ENCODE data around the gene PTPN22. TPM values are rescaled to one million over a fixed set of nuclear protein-coding genes. Genes with fewer than 3 reads are reported as not detected.

PTPN22 gene
- total RNA-seq, 1 experiment from 2014 or later = not detected

DNA sequence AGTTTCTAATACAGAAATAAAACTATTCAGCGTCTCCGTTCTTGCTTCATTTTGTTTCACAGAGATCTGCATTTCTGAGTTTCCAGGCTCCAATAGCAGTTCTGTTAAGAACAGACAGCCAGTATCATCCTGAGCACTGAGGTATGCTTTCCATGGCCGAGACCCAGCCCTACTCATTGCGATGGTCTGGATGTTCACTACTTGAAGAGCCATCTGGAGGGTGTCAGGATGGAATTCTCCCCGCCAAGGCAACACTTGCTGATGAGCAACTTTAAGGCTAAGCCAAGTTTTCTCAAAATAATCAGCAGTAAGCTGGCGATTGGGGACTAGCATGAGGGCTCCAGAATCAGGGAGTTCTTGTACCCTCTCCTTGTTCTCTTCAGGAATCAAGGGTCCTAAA lies 23.6 kb upstream of the PTPN22 start:
- Histone ChIP-seq H3K27me3 (no peaks in the 10 kb centered on the region), H3K4me3 (no peak overlapping the region), H3K9me3 (no peaks in the 10 kb centered on the region), H3K36me3 (peaks cover 56% of the 10 kb centered on the region)
- no peak for DNase-seq

DNA sequence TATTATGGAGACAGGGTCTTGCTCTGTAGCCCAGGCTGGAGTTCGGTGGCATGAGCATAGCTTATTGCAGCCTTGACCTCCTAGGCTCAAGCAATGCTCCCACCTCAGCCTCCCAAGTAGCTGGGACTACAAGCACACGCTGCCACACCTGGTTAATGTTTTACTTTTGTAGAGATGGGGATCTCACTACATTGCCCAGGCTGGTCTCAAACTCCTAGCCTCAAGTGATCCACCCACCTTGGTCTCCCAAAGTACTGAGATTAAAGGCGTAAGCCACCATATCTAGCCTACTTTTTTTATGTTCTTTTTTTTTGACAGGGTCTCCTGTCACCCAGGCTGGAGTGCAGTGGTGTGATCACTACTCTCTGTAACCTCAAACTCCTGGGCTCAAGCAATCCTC lies 21.8 kb upstream of the PTPN22 start:
- Histone ChIP-seq H3K4me3 (no peak overlapping the region), H3K36me3 (peaks cover 39% of the 10 kb centered on the region), H3K9me3 (no peaks in the 10 kb centered on the region), H3K27me3 (no peaks in the 10 kb centered on the region)
- DNase-seq = no peak

DNA sequence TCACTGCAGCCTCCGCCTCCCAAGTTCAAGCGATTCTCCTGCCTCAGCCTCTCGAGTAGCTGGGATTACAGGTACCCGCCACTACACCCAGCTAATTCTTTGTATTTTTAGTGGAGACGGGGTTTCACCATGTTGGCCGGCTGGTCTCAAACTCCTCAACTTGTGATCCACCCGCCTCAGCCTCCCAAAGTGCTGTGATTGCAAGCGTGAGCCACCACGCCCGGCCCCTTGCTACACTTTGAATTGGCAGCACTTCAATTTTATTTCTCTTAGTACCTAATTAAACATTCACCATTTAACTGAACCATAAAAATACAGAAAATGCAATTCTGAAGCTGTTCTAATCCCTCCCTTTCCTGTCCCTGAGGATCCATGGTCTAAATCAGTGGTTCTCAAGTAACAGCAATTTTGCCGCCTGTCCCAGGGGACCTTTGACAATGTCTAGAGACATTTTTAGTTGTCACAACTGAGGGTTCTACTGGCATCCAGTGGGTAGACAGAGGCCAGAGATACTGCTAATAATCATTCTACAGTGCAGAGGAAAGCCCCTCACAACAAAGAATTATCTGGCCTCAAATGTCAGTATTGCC lies 20.2 kb upstream of the PTPN22 start:
- H3K36me3 ChIP-seq = peaks cover 26% of the 10 kb centered on the region
- DNase-seq = no peak
- H3K9me3 ChIP-seq = no peaks in the 10 kb centered on the region
- no peaks in the 10 kb centered on the region for H3K27me3 ChIP-seq
- no peak overlapping the region for H3K4me3 ChIP-seq

DNA sequence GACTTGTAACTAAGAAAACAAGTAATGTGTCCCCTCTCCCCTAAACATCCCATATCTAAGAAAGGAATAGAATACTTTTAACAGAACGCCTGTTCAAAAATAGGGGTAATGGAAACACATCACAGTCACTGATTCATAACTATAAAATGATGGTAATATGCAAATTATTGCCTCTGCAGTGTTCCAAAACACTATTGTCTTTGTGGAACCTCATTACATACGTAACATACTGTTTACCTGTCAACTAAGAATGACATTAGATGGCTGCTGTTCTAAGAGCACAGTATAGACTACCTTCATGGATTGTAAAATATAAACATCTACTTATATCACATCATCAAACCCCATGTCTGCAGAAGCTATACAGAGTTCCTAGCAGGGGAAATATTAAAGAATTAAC lies 19.3 kb upstream of the PTPN22 start:
- no peaks in the 10 kb centered on the region for H3K9me3 ChIP-seq
- H3K36me3 ChIP-seq = peaks cover 17% of the 10 kb centered on the region
- no peak overlapping the region for H3K4me3 ChIP-seq
- DNase-seq = no peak
- H3K27me3 ChIP-seq = no peaks in the 10 kb centered on the region

DNA sequence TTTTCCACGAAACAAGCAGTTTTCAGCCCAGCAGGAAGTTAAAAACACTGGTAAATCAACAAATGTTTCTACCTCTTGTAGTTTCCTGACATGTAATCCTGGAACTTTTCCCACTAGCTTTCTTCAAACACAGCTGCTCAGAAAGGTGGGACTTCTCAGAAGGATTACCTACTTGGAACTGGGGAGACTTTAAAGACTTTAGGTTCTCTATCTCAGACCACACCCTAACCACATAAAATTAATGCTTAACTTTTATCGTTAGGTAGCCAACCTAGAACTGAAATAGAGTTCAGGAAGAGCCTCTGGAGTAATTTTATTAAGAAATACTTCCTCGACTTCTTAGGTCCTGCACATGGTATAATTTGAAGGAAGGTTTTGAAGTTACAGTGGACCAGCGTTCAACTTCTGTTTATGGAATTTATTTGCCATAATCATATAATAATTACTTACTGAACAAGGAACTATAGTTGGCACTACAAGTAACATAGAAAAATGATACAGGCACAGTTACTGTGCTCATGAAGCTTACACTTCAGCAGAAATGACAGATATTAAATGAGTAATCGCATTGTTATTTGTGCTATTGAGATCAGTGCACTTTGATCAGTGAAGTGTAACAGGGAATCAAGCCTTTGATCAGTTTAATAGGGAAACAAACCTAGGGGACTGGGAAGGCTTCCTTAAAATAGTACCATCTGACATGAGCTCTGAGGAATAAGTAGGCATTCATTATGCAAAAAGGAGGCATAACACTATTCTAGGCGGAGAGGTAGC lies 16.1 kb upstream of the PTPN22 start, which contains the start of gene BCL2L15:
Gene BCL2L15 (minus strand): TSS at position 180 of the 774 bp plus-strand sequence. CDS start 206 bp downstream, outside the sequence.
- Histone ChIP-seq H3K9me3 (no peaks in the 10 kb centered on the region), H3K4me3 (no peak within 1 kb of the TSS), H3K36me3 (no peaks in the 10 kb centered on the region), H3K27me3 (no peaks in the 10 kb centered on the region)
- DNase-seq = no peak

DNA sequence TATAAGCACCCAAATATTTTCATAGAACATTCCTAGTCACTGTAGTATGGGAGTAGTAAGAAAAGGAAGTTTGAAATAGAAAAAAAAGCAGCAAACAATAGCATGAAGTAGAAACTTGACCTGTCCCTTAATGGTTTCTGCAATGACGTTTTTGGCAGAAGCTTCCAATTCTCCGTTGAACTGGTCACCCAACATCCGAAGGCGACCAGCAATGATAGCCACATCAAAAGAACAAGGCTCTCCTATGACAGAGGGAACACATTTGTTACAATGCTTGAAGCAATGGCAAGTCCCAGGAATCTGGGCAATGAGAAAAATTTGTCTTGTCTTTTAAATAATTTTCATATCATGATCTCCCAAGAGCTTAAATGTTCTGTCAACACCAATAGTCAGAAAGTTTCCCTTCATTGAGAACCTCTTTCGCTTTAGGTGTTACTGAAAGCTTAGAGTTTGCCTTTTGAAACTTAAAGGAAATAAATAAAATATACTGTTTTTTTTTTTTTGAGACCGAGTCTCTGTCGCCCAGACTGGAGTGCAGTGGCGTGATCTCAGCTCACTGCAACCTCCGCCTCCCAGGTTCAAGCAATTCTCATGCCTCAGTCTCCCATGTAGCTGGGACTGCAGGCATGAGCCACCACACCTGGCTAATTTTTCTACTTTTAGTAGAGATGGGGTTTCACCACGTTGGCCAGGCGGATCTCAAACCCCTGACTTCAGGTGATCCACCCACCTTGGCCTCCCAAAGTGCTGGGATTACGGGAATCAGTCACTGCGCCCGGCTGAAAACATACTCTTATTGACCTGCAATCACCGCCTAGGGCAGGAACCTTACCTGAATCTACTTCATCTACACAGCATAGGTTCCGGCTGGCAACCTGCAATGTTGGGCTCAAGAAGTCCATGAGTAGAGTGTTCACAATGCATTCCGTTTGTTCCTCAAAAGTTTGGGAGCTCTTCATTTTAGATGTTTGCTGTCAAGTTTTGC lies 15.2 kb upstream of the PTPN22 start:
- Histone ChIP-seq H3K36me3 (no peaks in the 10 kb centered on the region), H3K27me3 (no peaks in the 10 kb centered on the region), H3K4me3 (no peak overlapping the region), H3K9me3 (no peaks in the 10 kb centered on the region)
- DNase-seq = no peak

DNA sequence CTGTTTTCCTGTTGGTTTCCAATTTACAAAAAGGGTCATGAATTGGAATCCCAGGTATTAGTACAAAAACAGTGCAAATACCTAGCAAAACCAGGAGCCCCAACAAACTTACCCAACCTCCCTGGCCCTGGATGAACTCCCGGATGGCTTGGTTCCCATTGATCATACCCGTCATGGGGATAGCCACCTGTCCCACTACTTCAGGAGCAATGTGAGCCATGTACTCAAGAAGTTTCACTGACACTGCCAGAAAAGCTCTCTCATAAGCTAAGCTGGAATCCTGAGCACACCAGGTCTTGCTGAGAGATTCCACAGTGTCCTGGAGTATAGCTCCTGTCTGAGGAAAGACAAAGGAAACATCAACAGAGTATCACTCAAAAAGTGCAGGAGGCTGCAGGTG lies 10.1 kb upstream of the PTPN22 start:
- Histone ChIP-seq H3K4me3 (no peak overlapping the region), H3K36me3 (no peaks in the 10 kb centered on the region), H3K27me3 (no peaks in the 10 kb centered on the region), H3K9me3 (no peaks in the 10 kb centered on the region)
- DNase-seq = no peak

DNA sequence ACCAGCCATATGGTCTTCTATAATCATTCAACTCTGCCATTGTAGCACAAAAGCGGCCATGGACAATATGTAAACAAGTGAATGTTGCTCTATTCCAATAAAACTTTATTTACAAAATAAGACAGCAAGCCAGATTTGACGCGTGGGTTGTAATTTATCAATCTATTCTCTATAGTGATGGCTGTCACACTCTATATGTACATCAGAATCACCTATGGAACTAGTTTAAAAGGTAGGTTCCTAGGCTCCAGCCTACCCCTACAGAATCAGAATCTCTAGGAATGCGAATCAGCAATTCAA lies 8.2 kb upstream of the PTPN22 start:
- Histone ChIP-seq H3K4me3 (no peak overlapping the region), H3K9me3 (no peaks in the 10 kb centered on the region), H3K36me3 (no peaks in the 10 kb centered on the region), H3K27me3 (no peaks in the 10 kb centered on the region)
- DNase-seq = no peak

DNA sequence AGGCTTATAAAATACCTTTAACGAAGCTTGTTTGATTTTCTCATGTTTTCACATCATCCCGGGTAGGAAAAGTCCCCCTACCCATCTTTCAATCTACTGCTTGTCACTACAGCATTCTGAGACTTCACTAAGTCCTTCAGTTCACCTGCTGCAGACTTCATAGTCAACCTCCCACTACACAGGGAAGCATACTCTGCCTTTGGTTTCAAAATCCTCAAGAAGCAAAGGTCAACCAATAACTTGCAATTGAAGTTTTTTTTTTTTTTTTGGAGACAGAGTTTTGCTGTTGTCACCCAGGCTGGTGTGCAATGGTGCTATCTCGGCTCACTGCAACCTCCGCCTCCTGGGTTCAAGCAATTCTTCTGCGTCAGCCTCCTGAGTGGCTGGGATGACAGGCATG lies 4.7 kb upstream of the PTPN22 start:
- H3K27me3 ChIP-seq = no peaks in the 10 kb centered on the region
- DNase-seq = no peak
- no peaks in the 10 kb centered on the region for H3K36me3 ChIP-seq
- no peaks in the 10 kb centered on the region for H3K9me3 ChIP-seq
- no peak overlapping the region for H3K4me3 ChIP-seq

DNA sequence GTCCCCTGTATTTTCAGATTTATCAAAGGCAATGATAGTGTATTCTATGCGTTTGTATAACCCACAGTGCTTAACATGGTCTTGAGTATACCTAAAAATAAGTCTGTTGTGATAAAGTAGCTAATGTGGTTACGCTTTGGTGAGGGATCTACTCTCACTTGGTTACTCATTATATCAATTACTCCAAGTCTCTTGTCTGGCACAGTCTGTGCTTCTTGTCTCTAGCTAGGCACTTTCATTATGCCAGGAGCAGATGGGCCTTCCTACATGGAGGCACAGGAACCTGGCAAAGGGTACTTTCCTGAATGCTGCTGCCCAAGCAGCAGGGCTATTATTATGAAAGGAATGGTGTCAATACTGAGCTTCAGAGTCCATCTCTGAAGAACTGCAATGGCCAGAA lies 4.2 kb upstream of the PTPN22 start:
- H3K36me3 ChIP-seq = no peaks in the 10 kb centered on the region
- no peaks in the 10 kb centered on the region for H3K9me3 ChIP-seq
- no peak for DNase-seq
- H3K27me3 ChIP-seq = no peaks in the 10 kb centered on the region
- no peak overlapping the region for H3K4me3 ChIP-seq

DNA sequence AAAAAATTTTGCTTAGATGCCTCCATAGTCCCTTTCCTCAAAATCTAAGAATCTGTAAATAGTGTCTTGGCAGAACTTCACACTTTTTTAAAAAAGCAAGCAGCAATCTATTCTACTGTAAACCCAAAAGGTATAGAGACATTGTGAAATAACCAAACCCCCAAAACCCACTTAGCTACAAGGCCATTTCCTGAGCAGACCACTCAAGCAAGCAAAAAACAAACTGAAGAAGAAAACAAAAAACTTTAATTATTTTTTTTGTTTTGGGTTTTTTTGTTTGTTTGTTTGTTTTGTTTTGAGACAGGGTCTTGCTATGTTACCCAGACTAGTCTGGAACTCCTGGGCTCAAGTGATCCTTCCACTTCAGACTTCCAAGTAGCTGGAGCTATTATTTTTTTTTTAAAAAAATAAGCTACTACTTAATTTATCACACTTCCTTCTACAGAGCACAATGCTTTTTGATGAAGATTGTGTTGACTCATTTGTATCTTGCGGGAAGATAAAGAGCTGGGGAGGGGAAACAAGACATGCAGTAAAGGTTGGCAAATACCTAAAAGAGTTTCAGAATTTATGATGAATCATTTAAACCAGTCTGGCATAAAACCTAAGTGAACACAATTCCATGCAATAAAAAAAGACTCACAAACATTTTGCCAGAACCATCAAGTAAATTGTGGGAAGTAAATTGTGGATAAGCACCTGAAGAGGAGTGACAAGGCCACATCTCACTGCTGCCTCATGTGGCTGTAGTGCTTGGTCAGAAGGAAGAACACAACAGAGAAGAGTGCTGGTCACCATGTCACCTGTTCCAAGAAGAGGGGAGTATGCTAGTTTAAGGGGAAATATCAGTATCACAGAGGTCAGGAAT lies 2.7 kb upstream of the PTPN22 start:
- H3K9me3 ChIP-seq = no peaks in the 10 kb centered on the region
- H3K27me3 ChIP-seq = no peaks in the 10 kb centered on the region
- no peak for DNase-seq
- H3K36me3 ChIP-seq = no peaks in the 10 kb centered on the region
- no peak overlapping the region for H3K4me3 ChIP-seq

DNA sequence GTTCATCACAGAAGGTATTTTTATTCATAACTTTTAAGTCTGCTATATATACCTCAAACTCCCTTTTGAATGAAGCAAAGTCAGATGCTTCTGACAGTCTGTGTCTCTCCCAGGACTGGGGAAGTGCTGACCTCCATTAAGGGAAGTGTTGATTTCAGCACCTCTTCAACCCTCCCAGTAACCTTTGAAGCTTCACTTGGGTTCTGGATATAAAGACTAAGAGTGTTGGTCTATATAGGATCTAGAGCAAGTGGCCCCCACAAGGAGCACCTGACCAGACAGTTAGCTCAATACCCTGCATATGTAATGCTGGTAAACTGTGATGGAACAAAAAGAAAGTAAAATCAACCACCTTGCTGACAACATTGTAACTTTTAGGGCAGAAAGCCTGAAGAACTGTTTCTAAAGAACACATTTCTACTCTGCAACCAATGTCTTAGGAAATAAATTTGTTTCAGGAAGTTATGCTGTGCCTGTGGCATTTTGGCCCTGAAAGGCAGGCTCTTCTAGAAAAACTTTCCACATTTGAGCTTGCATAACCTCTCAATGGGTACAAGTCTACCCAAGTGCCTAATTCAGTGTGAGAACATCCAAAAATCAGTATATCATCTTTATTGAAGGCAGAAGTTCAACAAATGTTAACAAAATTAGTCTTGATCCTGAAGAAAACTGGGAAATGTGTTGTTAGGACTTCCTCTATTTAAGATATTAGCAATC lies 865 bp upstream of the PTPN22 start:
- H3K36me3 ChIP-seq = no peaks in the 10 kb centered on the region
- H3K27me3 ChIP-seq = no peaks in the 10 kb centered on the region
- no peak overlapping the region for H3K4me3 ChIP-seq
- H3K9me3 ChIP-seq = no peaks in the 10 kb centered on the region
- no peak for DNase-seq

DNA sequence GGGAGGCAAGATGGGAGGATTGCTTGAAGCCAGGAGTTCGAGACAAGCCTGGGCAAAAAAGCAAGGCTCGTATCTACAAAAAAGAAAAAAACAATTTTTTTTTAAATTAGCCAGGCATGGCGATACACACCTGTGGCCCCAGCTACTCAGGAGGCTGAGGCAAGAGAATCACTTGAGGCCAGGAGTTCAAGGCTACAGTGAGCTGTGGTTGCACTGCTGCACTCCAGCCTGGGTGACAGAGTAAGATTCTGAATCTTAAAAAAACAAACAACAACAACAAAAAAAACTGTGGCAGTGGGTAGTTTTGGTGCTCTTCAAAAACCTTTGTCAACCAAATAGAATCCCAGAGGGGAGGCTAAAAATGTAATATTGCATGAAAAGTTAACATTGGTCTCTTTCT lies 734 bp downstream of the PTPN22 start:
- H3K36me3 ChIP-seq = no peaks in the 10 kb centered on the region
- H3K4me3 ChIP-seq = no peak overlapping the region
- H3K9me3 ChIP-seq = no peaks in the 10 kb centered on the region
- no peaks in the 10 kb centered on the region for H3K27me3 ChIP-seq
- no peak for DNase-seq

DNA sequence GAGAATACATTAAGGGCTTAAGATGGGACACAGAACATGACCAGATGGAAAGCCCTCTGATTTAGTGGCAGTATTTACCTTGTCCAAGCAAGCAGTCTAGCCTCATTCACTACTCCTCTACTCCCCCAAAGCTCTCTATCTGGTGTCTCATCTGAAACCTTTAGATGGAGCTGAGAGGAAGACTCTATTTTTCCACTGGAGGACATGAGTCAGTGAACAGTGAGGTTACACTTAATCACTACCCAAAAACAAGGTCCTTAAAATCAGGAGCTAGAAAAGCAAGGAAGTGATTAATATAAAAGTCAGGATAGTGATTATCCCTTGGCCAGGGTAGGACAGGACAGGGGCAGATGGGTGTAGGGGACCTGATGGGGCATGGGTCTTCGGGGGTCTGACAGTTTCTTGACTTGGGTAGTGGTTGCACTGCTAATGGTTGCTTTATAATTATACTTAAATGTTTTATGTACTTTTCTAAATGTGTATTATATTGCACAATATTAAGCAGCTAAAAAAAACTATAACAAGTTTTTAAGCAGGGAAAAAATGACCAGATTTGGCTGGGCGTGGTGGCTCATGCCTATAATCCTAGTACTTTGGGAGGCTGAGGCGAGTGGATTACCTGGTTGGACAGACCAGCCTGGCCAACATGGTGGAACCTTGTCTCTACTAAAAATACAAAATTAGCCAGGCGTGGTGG lies 3.0 kb downstream of the PTPN22 start:
- no peaks in the 10 kb centered on the region for H3K9me3 ChIP-seq
- no peak for DNase-seq
- H3K27me3 ChIP-seq = no peaks in the 10 kb centered on the region
- H3K36me3 ChIP-seq = no peaks in the 10 kb centered on the region
- H3K4me3 ChIP-seq = no peak overlapping the region

DNA sequence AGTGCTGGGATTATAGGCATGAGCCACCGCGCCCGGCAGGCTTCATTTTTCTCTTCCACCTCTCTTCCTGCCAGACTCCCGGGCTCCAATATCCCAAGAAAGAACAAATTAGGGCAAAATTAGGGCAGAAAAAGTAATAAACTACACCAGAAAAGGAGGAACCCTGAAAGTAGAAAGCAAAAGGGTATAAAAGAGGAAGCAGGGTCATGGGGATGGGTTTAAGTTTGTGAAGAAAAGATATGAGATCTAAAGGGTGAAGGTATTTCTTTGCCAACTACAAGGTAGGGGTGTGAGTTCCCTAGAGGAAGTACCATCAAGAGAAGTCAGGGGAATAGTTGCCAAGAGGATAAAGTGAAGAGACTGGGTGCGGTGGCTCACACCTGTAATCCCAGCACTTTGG lies 9.9 kb downstream of the PTPN22 start:
- Histone ChIP-seq H3K27me3 (no peaks in the 10 kb centered on the region), H3K36me3 (no peaks in the 10 kb centered on the region), H3K9me3 (no peaks in the 10 kb centered on the region), H3K4me3 (no peak overlapping the region)
- no peak for DNase-seq
